Mammary epithelial cell (primary cell): ENCODE measurements around the gene F2.

Experiments
- EZH2 ChIP-seq: IDR thresholded peaks from 2 replicates; pipeline ENCODE4 v1.6.1; 2012; ENCODE audit warnings: low read length, inconsistent platforms, borderline replicate concordance
- TF ChIP-seq, protein P1 (sequence below), 2 donors: IDR thresholded peaks in 1 of 2; conservative IDR thresholded peaks in 1 of 2; 2 replicates each; pipeline ENCODE4 v1.5.1; 2011 to 2012; ENCODE audit warnings: inconsistent platforms in 2 of 2, low read length in 2 of 2, mild to moderate bottlenecking in 2 of 2, control low read depth in 1 of 2, low read depth in 1 of 2; ENCODE audit not compliant: insufficient read depth in 1 of 2; ENCODE audit errors: extremely low read depth in 1 of 2

DNA sequence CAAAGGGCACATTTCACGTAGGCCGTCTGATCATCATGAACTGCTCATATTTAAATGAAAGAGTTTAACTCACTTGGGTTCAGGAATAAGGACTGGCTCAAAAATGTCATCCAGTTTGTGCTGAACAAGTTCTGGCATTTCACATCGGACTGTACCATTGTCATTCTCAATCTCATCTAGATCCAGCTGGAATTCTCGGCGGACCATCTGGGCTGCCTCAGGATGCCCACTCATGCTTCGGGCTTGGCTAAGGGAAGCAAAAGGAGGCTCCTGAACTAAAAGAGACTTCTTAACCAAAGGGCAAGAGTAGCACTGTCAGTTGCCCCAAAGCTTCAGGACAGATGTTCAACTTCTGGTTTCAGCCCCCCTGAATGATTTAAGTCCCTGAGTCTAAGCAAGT is 40.2 kb downstream of the F2 start:
- no peak for TF ChIP-seq EZH2
- TF ChIP-seq, protein P1, sequence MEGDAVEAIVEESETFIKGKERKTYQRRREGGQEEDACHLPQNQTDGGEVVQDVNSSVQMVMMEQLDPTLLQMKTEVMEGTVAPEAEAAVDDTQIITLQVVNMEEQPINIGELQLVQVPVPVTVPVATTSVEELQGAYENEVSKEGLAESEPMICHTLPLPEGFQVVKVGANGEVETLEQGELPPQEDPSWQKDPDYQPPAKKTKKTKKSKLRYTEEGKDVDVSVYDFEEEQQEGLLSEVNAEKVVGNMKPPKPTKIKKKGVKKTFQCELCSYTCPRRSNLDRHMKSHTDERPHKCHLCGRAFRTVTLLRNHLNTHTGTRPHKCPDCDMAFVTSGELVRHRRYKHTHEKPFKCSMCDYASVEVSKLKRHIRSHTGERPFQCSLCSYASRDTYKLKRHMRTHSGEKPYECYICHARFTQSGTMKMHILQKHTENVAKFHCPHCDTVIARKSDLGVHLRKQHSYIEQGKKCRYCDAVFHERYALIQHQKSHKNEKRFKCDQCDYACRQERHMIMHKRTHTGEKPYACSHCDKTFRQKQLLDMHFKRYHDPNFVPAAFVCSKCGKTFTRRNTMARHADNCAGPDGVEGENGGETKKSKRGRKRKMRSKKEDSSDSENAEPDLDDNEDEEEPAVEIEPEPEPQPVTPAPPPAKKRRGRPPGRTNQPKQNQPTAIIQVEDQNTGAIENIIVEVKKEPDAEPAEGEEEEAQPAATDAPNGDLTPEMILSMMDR (conservative IDR thresholded peaks at IDR 0.05 in 1 of 2, IDR thresholded peaks at IDR 0.05 in 1 of 2; ENCODE audit: extremely low read depth in 1 of 2, insufficient read depth in 1 of 2, low read depth in 1 of 2, low read length in 2 of 2), result no peak
